Eye (tissue), 1 donor: Measurements from ENCODE around the gene UBE2Z.
"Not testable (repeated sequence)": the region's sequence is repeated elsewhere in the genome, so short reads cannot be mapped to it uniquely, and the experiment has no call there.

Source experiments
- DNase-seq: peaks from one replicate; pipeline ENCODE4 v3.0.0-alpha.2; 2015

The UBE2Z gene

GRCh38 chr17:48905987-48906515 is 2.2 kb upstream of the UBE2Z start:
- no peak for DNase-seq

GRCh38 chr17:48907713-48908046 is 527 bp upstream of the UBE2Z start:
- no peak for DNase-seq

GRCh38 chr17:48908853-48909394 is 717 bp downstream of the UBE2Z start:
- peak; percentile 93 for DNase-seq

GRCh38 chr17:48909783-48910182 is 1.6 kb downstream of the UBE2Z start:
- no peak for DNase-seq

- no peak for DNase-seq
Measured at GRCh38 chr17:48910370-48910769, 2.2 kb downstream of the UBE2Z start.

- DNase-seq = no peak
Measured at GRCh38 chr17:48912476-48912875, 4.3 kb downstream of the UBE2Z start.

GRCh38 chr17:48915459-48916282 is 7.5 kb downstream of the UBE2Z start:
- DNase-seq = no peak

- no peak for DNase-seq
Measured at GRCh38 chr17:48925251-48925990, 17.2 kb downstream of the UBE2Z start.

GRCh38 chr17:48925991-48926342 is 17.8 kb downstream of the UBE2Z start:
- DNase-seq = no peak

- no peak for DNase-seq
Measured at GRCh38 chr17:48927978-48928745, 20.0 kb downstream of the UBE2Z start.

GRCh38 chr17:48928876-48929811 is 20.9 kb downstream of the UBE2Z start:
- DNase-seq = no peak

- no peak for DNase-seq
Measured at GRCh38 chr17:48929812-48930165, 21.6 kb downstream of the UBE2Z start.

GRCh38 chr17:48930435-48930873 is 22.2 kb downstream of the UBE2Z start:
- no peak for DNase-seq

GRCh38 chr17:48933035-48933434 is 24.8 kb downstream of the UBE2Z start:
- no peak for DNase-seq

GRCh38 chr17:48944515-48945260 is 36.5 kb downstream of the UBE2Z start, which contains the start of gene SNF8:
TSS of gene SNF8 (minus strand) at chr17:48944842. CDS start at chr17:48944734, 108 bp downstream.
- DNase-seq = peak; percentile 96

- not testable (repeated sequence) for DNase-seq
Measured at GRCh38 chr17:48945261-48945651, 37.0 kb downstream of the UBE2Z start.

- no peak for DNase-seq
Measured at GRCh38 chr17:48951572-48951971, 43.4 kb downstream of the UBE2Z start.

- no peak for DNase-seq
Measured at GRCh38 chr17:48952904-48953303, 44.7 kb downstream of the UBE2Z start.

GRCh38 chr17:48954300-48954755 is 46.1 kb downstream of the UBE2Z start:
- DNase-seq = no peak

GRCh38 chr17:48960834-48961515 is 52.8 kb downstream of the UBE2Z start:
- DNase-seq = peak; percentile 28
